DMS 273 (cell line): ENCODE measurements around the gene SPO11.

Experiments used
- DNase-seq: peaks from one replicate; lab custom pipeline; 2025; ENCODE audit not compliant: unreplicated experiment; lab: John Stamatoyannopoulos, UW

SPO11 gene

GRCh38 chr20:57374931-57375651 is 45.5 kb downstream of the SPO11 start:
- DNase-seq: no peak

GRCh38 chr20:57375652-57376230 is 46.1 kb downstream of the SPO11 start:
- no peak for DNase-seq

- DNase-seq: no peak
Observed at GRCh38 chr20:57377350-57377749, 47.7 kb downstream of the SPO11 start.

- no peak for DNase-seq
Observed at GRCh38 chr20:57378107-57378506, 48.5 kb downstream of the SPO11 start.

GRCh38 chr20:57378646-57379262 is 49.2 kb downstream of the SPO11 start:
- DNase-seq: no peak

GRCh38 chr20:57379263-57379647 is 49.7 kb downstream of the SPO11 start:
- no peak for DNase-seq

- no peak for DNase-seq
Observed at GRCh38 chr20:57380081-57380750, 50.6 kb downstream of the SPO11 start.

GRCh38 chr20:57381596-57382503 is 52.2 kb downstream of the SPO11 start:
- peak; percentile 89 for DNase-seq

GRCh38 chr20:57382516-57382915 is 52.9 kb downstream of the SPO11 start:
- no peak for DNase-seq

GRCh38 chr20:57383447-57384347 is 54.1 kb downstream of the SPO11 start:
- DNase-seq: no peak

- no peak for DNase-seq
Observed at GRCh38 chr20:57384486-57384885, 54.9 kb downstream of the SPO11 start.

GRCh38 chr20:57384953-57385761 is 55.6 kb downstream of the SPO11 start:
- DNase-seq: no peak

GRCh38 chr20:57385940-57386339 is 56.3 kb downstream of the SPO11 start:
- no peak for DNase-seq

- DNase-seq: no peak
Observed at GRCh38 chr20:57386762-57387161, 57.2 kb downstream of the SPO11 start.

- DNase-seq: no peak
Observed at GRCh38 chr20:57387463-57387862, 57.9 kb downstream of the SPO11 start.

- no peak for DNase-seq
Observed at GRCh38 chr20:57387945-57388371, 58.4 kb downstream of the SPO11 start.

GRCh38 chr20:57388953-57389694 is 59.5 kb downstream of the SPO11 start:
- DNase-seq: peak; percentile 82
